ENCODE results near the gene ITPKB.

The ITPKB gene

GRCh38 chr1:226702957-226703831 lies 35.9 kb downstream of the ITPKB start:
- peak; percentile 90 for DNase-seq

- no peak for DNase-seq
Observed at GRCh38 chr1:226702318-226702956, 36.6 kb downstream of the ITPKB start.

GRCh38 chr1:226700861-226701260 lies 38.2 kb downstream of the ITPKB start:
- no peak for DNase-seq

GRCh38 chr1:226699166-226699565 lies 39.9 kb downstream of the ITPKB start:
- no peak for DNase-seq

GRCh38 chr1:226698659-226699058 lies 40.4 kb downstream of the ITPKB start:
- no peak for DNase-seq

- no peak for DNase-seq
Observed at GRCh38 chr1:226697929-226698544, 41.0 kb downstream of the ITPKB start.

GRCh38 chr1:226697151-226697928 lies 41.7 kb downstream of the ITPKB start:
- no peak for DNase-seq

- no peak for DNase-seq
Observed at GRCh38 chr1:226696547-226696946, 42.5 kb downstream of the ITPKB start.

- DNase-seq: no peak
Observed at GRCh38 chr1:226695335-226695900, 43.7 kb downstream of the ITPKB start.

GRCh38 chr1:226692823-226693222 lies 46.3 kb downstream of the ITPKB start:
- no peak for DNase-seq

GRCh38 chr1:226692051-226692792 lies 46.9 kb downstream of the ITPKB start:
- DNase-seq: no peak

GRCh38 chr1:226691247-226691646 lies 47.8 kb downstream of the ITPKB start:
- DNase-seq: no peak

- no peak for DNase-seq
Observed at GRCh38 chr1:226690460-226690982, 48.6 kb downstream of the ITPKB start.

- no peak for DNase-seq
Observed at GRCh38 chr1:226688808-226689207, 50.3 kb downstream of the ITPKB start.

GRCh38 chr1:226688056-226688748 lies 50.9 kb downstream of the ITPKB start:
- peak; percentile 50 for DNase-seq

- DNase-seq: no peak
Observed at GRCh38 chr1:226687426-226687825, 51.7 kb downstream of the ITPKB start.

GRCh38 chr1:226686440-226687425 lies 52.3 kb downstream of the ITPKB start:
- peak; percentile 42 for DNase-seq

- no peak for DNase-seq
Observed at GRCh38 chr1:226685196-226685820, 53.8 kb downstream of the ITPKB start.

GRCh38 chr1:226684026-226684425 lies 55.1 kb downstream of the ITPKB start:
- peak; percentile 29 for DNase-seq
